ENCODE data around the gene UNC5B.

The UNC5B gene

GRCh38 chr10:71267508-71268240 is 55.3 kb downstream of the UNC5B start:
- no peak for DNase-seq (ENCODE audit: low read depth)
- H3K4me3 ChIP-seq (ENCODE audit: low read length): no peak overlapping the region
- no peak for TF ChIP-seq CTCF (IDR thresholded peaks at IDR 0.05; ENCODE audit: insufficient read depth, low read depth, low read length, missing control alignments)

- peak; percentile 38 for DNase-seq (ENCODE audit: low read depth)
- peak; percentile 59 for TF ChIP-seq CTCF (IDR thresholded peaks at IDR 0.05; ENCODE audit: insufficient read depth, low read depth, low read length, missing control alignments)
- no peak overlapping the region for H3K4me3 ChIP-seq (ENCODE audit: low read length)
Measured at GRCh38 chr10:71268247-71268691, 55.9 kb downstream of the UNC5B start.

GRCh38 chr10:71268758-71269157 is 56.4 kb downstream of the UNC5B start:
- H3K4me3 ChIP-seq (ENCODE audit: low read length): no peak overlapping the region
- no peak for TF ChIP-seq CTCF (IDR thresholded peaks at IDR 0.05; ENCODE audit: insufficient read depth, low read depth, low read length, missing control alignments)
- DNase-seq (ENCODE audit: low read depth): no peak

GRCh38 chr10:71269301-71270288 is 57.2 kb downstream of the UNC5B start:
- no peak overlapping the region for H3K4me3 ChIP-seq (ENCODE audit: low read length)
- DNase-seq (ENCODE audit: low read depth): no peak
- TF ChIP-seq CTCF (IDR thresholded peaks at IDR 0.05; ENCODE audit: insufficient read depth, low read depth, low read length, missing control alignments): no peak

GRCh38 chr10:71270301-71271220 is 58.2 kb downstream of the UNC5B start:
- TF ChIP-seq CTCF (IDR thresholded peaks at IDR 0.05; ENCODE audit: insufficient read depth, low read depth, low read length, missing control alignments): peak; percentile 71
- no peak overlapping the region for H3K4me3 ChIP-seq (ENCODE audit: low read length)
- peak; percentile 65 for DNase-seq (ENCODE audit: low read depth)

- no peak for TF ChIP-seq CTCF (IDR thresholded peaks at IDR 0.05; ENCODE audit: insufficient read depth, low read depth, low read length, missing control alignments)
- H3K4me3 ChIP-seq (ENCODE audit: low read length): no peak overlapping the region
- no peak for DNase-seq (ENCODE audit: low read depth)
Measured at GRCh38 chr10:71271662-71272055, 59.3 kb downstream of the UNC5B start.
